ENCODE data around the gene TRIM29.

Gene TRIM29

DNA sequence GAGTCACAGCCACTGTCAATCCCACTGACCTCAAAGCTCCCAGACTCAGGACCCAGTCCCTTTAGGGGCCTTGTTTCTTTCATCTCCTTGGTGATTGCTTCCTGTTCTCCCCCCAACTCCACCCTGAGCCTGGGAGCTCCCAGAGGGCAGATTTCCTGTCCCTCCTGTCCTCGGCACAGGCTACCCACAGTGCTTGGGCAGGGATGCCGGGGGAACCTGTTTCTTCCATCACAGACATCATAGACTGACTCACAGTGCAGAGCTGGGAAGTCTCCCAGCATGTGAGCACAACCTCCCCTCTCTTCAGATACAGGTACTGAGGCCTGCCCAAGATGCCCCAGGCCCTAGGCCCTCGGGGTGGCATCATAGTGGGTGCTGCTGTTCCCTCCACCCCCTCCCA lies 16.6 kb downstream of the TRIM29 start:
- Histone ChIP-seq H3K9me3 (ENCODE audit: low read length) (no peaks in the 10 kb centered on the region), H2AFZ (ENCODE audit: low read depth, low read length) (no peak overlapping the region), H3K4me1 (ENCODE audit: insufficient read depth, low read length) (no peaks in the 10 kb centered on the region), H3K27me3 (ENCODE audit: insufficient read depth, low read length) (peaks cover 14% of the 10 kb centered on the region), H3K36me3 (ENCODE audit: insufficient read depth, low read length) (no peaks in the 10 kb centered on the region), H3K4me3 (ENCODE audit: low read length) (no peak overlapping the region)

DNA sequence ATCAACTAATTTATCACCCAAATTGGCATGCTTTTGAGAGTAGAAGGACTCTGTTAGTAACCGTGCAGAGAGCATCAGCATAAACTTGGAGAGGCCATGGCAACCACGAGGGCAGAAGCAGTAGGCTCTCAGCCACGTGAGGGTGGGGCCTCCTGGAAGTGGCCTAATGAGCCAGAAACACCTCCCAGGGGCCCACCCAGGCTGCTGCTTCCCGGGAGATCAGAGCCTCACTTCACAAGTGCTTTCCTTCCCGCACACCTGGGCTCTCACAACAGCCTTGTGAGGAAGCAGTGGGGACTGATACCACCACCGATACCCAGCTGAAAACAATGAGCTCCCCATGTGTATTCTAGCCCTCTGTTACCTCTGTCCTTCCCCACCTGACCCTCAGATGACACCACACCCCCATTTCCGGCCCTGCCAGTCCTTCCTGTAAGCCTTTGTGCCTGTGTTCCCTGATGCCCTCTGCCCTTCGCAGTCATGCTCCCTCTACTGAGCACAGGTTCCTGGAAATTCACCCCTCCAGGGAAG lies 17.0 kb downstream of the TRIM29 start:
- no peaks in the 10 kb centered on the region for H3K36me3 ChIP-seq (ENCODE audit: insufficient read depth, low read length)
- H3K27me3 ChIP-seq (ENCODE audit: insufficient read depth, low read length): peaks cover 14% of the 10 kb centered on the region
- no peak overlapping the region for H3K4me3 ChIP-seq (ENCODE audit: low read length)
- no peak overlapping the region for H2AFZ ChIP-seq (ENCODE audit: low read depth, low read length)
- H3K9me3 ChIP-seq (ENCODE audit: low read length): no peaks in the 10 kb centered on the region
- no peaks in the 10 kb centered on the region for H3K4me1 ChIP-seq (ENCODE audit: insufficient read depth, low read length)

GRCh38 chr11:120119121-120119520 lies 18.8 kb downstream of the TRIM29 start:
- Histone ChIP-seq H3K4me1 (ENCODE audit: insufficient read depth, low read length) (no peaks in the 10 kb centered on the region), H3K4me3 (ENCODE audit: low read length) (no peak overlapping the region), H3K9me3 (ENCODE audit: low read length) (no peaks in the 10 kb centered on the region), H3K27me3 (ENCODE audit: insufficient read depth, low read length) (peaks cover 13% of the 10 kb centered on the region), H3K36me3 (ENCODE audit: insufficient read depth, low read length) (no peaks in the 10 kb centered on the region), H2AFZ (ENCODE audit: low read depth, low read length) (no peak overlapping the region)

DNA sequence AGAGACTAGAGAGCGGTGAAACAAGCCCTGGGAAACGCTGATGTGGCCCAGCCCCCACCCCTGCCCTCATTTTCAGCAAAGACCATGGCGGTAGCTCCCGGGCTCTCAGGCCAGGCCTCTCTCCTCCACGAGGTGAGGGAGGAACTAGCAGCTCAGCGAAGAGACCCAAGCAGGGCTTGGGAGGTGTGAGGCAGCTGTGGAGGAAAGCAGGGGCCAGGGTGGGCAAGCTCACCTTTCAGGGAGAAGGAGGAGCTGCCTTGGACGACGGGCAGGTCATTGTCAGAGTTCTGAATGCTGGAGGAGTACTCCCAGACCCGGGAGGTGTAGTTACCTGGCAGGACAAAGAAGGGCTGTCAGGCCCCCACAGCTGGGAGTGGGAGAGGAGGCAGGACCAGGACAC lies 19.9 kb downstream of the TRIM29 start:
- Histone ChIP-seq H3K4me3 (ENCODE audit: low read length) (no peak overlapping the region), H3K4me1 (ENCODE audit: insufficient read depth, low read length) (no peaks in the 10 kb centered on the region), H3K36me3 (ENCODE audit: insufficient read depth, low read length) (no peaks in the 10 kb centered on the region), H3K27me3 (ENCODE audit: insufficient read depth, low read length) (peaks cover 13% of the 10 kb centered on the region), H3K9me3 (ENCODE audit: low read length) (no peaks in the 10 kb centered on the region), H2AFZ (ENCODE audit: low read depth, low read length) (no peak overlapping the region)

DNA sequence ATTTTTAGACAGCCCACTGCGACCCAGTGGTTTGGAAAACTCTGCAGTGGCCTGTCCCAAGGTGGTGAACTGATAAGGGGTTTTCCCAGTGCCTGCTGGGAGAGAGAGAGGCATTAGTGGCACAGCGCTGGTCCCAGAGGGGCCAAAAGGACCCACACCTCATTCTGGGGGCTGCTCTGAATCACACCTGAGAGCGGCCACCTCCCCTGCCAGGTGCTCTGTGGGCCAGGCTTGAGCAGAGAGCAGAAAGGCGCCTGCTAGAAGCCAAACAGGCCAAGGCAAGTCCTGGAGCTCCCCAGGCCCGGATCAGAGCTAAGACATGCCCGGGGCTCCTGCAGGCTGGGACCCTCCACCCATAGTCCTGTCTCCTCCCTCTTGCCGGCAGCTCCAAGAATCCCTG lies 20.9 kb downstream of the TRIM29 start:
- no peak overlapping the region for H3K4me3 ChIP-seq (ENCODE audit: low read length)
- H3K9me3 ChIP-seq (ENCODE audit: low read length): no peaks in the 10 kb centered on the region
- peaks cover 10% of the 10 kb centered on the region for H3K27me3 ChIP-seq (ENCODE audit: insufficient read depth, low read length)
- H3K4me1 ChIP-seq (ENCODE audit: insufficient read depth, low read length): no peaks in the 10 kb centered on the region
- H2AFZ ChIP-seq (ENCODE audit: low read depth, low read length): no peak overlapping the region
- H3K36me3 ChIP-seq (ENCODE audit: insufficient read depth, low read length): no peaks in the 10 kb centered on the region

DNA sequence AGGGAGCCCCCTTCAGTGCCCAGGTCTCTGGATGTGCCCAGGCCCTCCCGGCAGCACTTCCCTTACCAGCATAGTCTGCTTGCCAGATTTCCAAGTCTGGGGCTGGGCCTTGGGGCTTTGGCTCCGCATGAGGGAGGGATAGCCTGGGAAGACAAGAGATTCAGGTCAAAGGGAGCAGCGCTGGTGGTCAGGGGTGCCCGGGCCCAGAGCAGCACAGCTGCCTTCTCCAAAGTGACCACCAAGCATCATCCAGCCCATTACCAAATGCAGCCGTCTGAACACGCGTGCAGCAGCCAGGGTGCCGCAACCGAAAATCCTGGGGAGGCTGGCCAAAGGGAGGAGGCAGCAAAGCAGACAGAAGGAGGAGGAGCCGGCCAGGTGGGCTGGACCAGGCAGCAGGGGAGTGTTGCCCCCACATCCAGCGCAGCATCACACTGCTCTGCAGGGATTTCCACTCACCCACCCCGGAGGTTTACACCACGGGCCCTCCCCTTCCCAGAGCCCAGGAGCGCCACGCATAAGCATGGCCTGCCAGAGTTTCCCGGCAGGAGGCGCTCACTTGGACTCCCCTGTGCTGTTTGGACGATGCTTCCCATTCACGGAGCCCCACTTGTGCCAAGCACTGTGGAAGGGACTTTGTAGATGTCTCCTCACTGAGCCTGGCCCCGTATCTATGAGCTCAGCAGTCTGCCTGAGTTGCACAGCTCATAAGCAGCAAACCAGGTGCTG lies 22.5 kb downstream of the TRIM29 start:
- peaks cover 11% of the 10 kb centered on the region for H3K27me3 ChIP-seq (ENCODE audit: insufficient read depth, low read length)
- H3K4me1 ChIP-seq (ENCODE audit: insufficient read depth, low read length): no peaks in the 10 kb centered on the region
- no peak overlapping the region for H3K4me3 ChIP-seq (ENCODE audit: low read length)
- no peaks in the 10 kb centered on the region for H3K9me3 ChIP-seq (ENCODE audit: low read length)
- no peaks in the 10 kb centered on the region for H3K36me3 ChIP-seq (ENCODE audit: insufficient read depth, low read length)
- no peak overlapping the region for H2AFZ ChIP-seq (ENCODE audit: low read depth, low read length)

- Histone ChIP-seq H3K4me1 (ENCODE audit: insufficient read depth, low read length) (no peaks in the 10 kb centered on the region), H3K4me3 (ENCODE audit: low read length) (no peak overlapping the region), H3K27me3 (ENCODE audit: insufficient read depth, low read length) (peaks cover 10% of the 10 kb centered on the region), H3K9me3 (ENCODE audit: low read length) (no peaks in the 10 kb centered on the region), H3K36me3 (ENCODE audit: insufficient read depth, low read length) (no peaks in the 10 kb centered on the region), H2AFZ (ENCODE audit: low read depth, low read length) (no peak overlapping the region)
Measured at GRCh38 chr11:120112174-120112796, 25.6 kb downstream of the TRIM29 start.

DNA sequence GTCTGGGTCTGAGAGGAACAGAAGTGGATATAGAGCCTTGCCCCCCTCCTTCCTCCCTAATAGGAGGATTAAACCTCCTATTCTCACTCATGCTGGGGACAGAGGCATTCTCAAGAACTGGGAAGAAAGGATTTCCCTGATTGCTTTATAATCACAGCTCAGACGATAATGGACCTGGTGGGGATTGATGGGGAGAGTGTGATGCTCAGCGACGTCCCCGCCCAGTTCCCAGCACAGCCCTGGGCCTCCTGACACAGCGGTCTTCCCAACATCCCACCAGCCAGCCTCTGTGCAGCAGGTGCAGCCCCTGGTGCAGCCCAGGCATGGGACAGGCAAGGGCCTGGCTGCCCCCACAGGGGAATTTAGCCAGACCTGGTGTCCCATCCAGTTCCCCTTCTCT lies 28.4 kb downstream of the TRIM29 start:
- Histone ChIP-seq H3K4me3 (ENCODE audit: low read length) (no peak overlapping the region), H3K9me3 (ENCODE audit: low read length) (no peaks in the 10 kb centered on the region), H3K36me3 (ENCODE audit: insufficient read depth, low read length) (no peaks in the 10 kb centered on the region), H2AFZ (ENCODE audit: low read depth, low read length) (no peak overlapping the region), H3K27me3 (ENCODE audit: insufficient read depth, low read length) (peaks cover 18% of the 10 kb centered on the region), H3K4me1 (ENCODE audit: insufficient read depth, low read length) (no peaks in the 10 kb centered on the region)

DNA sequence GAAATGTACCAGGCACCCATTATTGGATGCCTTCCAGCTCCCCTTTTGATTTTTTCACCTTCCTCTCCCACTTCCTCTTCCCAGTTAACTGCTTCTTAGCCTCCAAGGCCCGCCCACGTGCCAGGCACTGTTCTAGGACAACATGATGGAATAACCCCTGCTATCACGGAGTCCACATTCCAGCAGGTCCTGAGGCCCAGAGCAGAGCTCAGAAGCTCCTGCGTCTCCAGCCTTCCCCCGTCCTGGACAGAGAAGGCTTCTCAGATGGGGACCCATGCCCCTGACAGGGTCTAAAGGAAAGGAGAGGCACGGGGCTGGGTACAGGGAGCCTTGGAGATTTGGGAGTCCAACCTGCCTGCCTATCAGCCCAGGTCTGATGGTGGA lies 29.1 kb downstream of the TRIM29 start:
- Histone ChIP-seq H3K27me3 (ENCODE audit: insufficient read depth, low read length) (peaks cover 20% of the 10 kb centered on the region), H2AFZ (ENCODE audit: low read depth, low read length) (no peak overlapping the region), H3K4me3 (ENCODE audit: low read length) (no peak overlapping the region), H3K4me1 (ENCODE audit: insufficient read depth, low read length) (no peaks in the 10 kb centered on the region), H3K36me3 (ENCODE audit: insufficient read depth, low read length) (no peaks in the 10 kb centered on the region), H3K9me3 (ENCODE audit: low read length) (no peaks in the 10 kb centered on the region)

- Histone ChIP-seq H2AFZ (ENCODE audit: low read depth, low read length) (no peak overlapping the region), H3K27me3 (ENCODE audit: insufficient read depth, low read length) (peaks cover 20% of the 10 kb centered on the region), H3K9me3 (ENCODE audit: low read length) (no peaks in the 10 kb centered on the region), H3K36me3 (ENCODE audit: insufficient read depth, low read length) (no peaks in the 10 kb centered on the region), H3K4me3 (ENCODE audit: low read length) (no peak overlapping the region), H3K4me1 (ENCODE audit: insufficient read depth, low read length) (no peaks in the 10 kb centered on the region)
Measured at GRCh38 chr11:120108154-120108784, 29.6 kb downstream of the TRIM29 start.

GRCh38 chr11:120107692-120108091 lies 30.2 kb downstream of the TRIM29 start:
- H3K9me3 ChIP-seq (ENCODE audit: low read length): no peaks in the 10 kb centered on the region
- H3K36me3 ChIP-seq (ENCODE audit: insufficient read depth, low read length): no peaks in the 10 kb centered on the region
- H2AFZ ChIP-seq (ENCODE audit: low read depth, low read length): no peak overlapping the region
- H3K27me3 ChIP-seq (ENCODE audit: insufficient read depth, low read length): peaks cover 20% of the 10 kb centered on the region
- H3K4me3 ChIP-seq (ENCODE audit: low read length): no peak overlapping the region
- no peaks in the 10 kb centered on the region for H3K4me1 ChIP-seq (ENCODE audit: insufficient read depth, low read length)

- no peak overlapping the region for H2AFZ ChIP-seq (ENCODE audit: low read depth, low read length)
- H3K4me3 ChIP-seq (ENCODE audit: low read length): no peak overlapping the region
- H3K27me3 ChIP-seq (ENCODE audit: insufficient read depth, low read length): peaks cover 20% of the 10 kb centered on the region
- no peaks in the 10 kb centered on the region for H3K9me3 ChIP-seq (ENCODE audit: low read length)
- H3K4me1 ChIP-seq (ENCODE audit: insufficient read depth, low read length): no peaks in the 10 kb centered on the region
- H3K36me3 ChIP-seq (ENCODE audit: insufficient read depth, low read length): no peaks in the 10 kb centered on the region
Measured at GRCh38 chr11:120106354-120107150, 31.4 kb downstream of the TRIM29 start.

GRCh38 chr11:120105576-120105975 lies 32.3 kb downstream of the TRIM29 start:
- Histone ChIP-seq H3K4me1 (ENCODE audit: insufficient read depth, low read length) (no peaks in the 10 kb centered on the region), H3K4me3 (ENCODE audit: low read length) (no peak overlapping the region), H2AFZ (ENCODE audit: low read depth, low read length) (no peak overlapping the region), H3K9me3 (ENCODE audit: low read length) (no peaks in the 10 kb centered on the region), H3K36me3 (ENCODE audit: insufficient read depth, low read length) (no peaks in the 10 kb centered on the region), H3K27me3 (ENCODE audit: insufficient read depth, low read length) (peaks cover 21% of the 10 kb centered on the region)
